Measurements from ENCODE around the gene DSTYK.
A peak's percentile ranks its signal among the peaks of the same experiment; 100 is the strongest.
"Not testable (repeated sequence)": the region's sequence is repeated elsewhere in the genome, so short reads cannot be mapped to it uniquely, and the experiment has no call there.

Gene DSTYK

GRCh38 chr1:205217418-205217817, 5.9 kb upstream of the DSTYK start:
- DNase-seq (ENCODE audit: low read depth in 2 of 3, low spot score in 2 of 3) = no peak

GRCh38 chr1:205216588-205216987, 5.1 kb upstream of the DSTYK start:
- no peak for DNase-seq (ENCODE audit: low read depth in 2 of 3, low spot score in 2 of 3)

GRCh38 chr1:205214756-205215155, 3.3 kb upstream of the DSTYK start:
- DNase-seq (ENCODE audit: low read depth in 2 of 3, low spot score in 2 of 3) = no peak

GRCh38 chr1:205211839-205212536, 486 bp upstream of the DSTYK start:
- no peak for DNase-seq (ENCODE audit: low read depth in 2 of 3, low spot score in 2 of 3)

GRCh38 chr1:205210756-205211168, 740 bp downstream of the DSTYK start:
- DNase-seq (ENCODE audit: low read depth in 2 of 3, low spot score in 2 of 3) = no peak

DNA sequence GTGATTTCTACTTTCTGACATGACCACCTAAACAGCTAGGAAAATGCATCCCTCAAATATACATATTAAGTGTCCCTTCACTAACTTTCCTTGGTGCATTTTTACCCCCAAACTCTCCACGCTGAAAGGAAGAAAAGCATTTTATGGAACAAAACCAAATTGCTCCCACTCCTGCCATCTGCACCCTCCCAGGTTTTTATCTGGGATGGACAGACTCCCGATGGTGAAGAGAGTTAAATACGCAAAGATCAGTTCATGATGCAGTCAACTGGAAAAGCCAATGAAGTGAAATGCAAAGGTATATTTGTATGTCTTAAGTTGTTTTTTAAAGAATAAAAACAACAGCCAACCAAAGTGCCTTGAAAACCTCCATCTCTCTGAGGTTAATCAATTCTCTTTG, 2.7 kb downstream of the DSTYK start:
- no peak for DNase-seq (ENCODE audit: low read depth in 2 of 3, low spot score in 2 of 3)

- no peak for DNase-seq (ENCODE audit: low read depth in 2 of 3, low spot score in 2 of 3)
Observed at GRCh38 chr1:205205055-205205454, 6.4 kb downstream of the DSTYK start.

DNA sequence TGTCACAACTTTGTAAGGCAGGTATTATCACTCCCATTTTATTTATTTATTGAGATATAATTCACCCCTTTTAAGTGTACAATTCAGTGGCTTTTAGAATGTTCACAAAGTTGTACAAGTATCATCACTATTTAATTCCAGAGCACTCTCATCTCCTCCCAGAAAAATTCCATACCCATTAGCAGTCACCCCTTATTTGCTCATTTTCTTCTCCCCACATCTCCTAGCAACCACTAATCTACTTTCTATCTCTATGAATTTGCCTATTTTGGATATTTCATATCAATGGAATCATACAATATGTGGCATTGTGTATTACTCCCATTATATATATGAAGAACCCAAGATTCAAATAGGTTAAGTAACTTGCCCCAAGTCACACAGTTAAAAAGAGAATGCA, 7.0 kb downstream of the DSTYK start:
- no peak for DNase-seq (ENCODE audit: low read depth in 2 of 3, low spot score in 2 of 3)

DNA sequence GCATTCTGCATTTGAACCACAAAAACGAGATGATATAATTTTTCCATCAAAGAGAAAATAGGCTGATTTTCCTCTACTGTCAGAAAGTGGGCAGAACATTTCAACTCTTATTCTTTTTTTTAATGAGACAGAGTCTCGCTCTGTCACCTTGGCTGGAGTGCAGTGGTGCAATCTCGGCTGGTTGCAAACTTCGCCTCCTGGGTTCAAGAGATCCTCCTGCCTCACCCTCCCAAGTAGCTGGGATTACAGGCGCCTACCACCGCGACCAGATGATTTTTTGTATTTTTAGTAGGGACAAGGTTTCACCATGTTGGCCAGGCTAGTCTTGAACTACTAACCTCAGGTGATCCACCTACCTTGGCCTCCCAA, 11.6 kb downstream of the DSTYK start:
- no peak for DNase-seq (ENCODE audit: low read depth in 2 of 3, low spot score in 2 of 3)

GRCh38 chr1:205199090-205199930, 12.2 kb downstream of the DSTYK start:
- DNase-seq (ENCODE audit: low read depth in 2 of 3, low spot score in 2 of 3) = peak in 1 of 3 experiments; percentile 11

- no peak for DNase-seq (ENCODE audit: low read depth in 2 of 3, low spot score in 2 of 3)
Observed at GRCh38 chr1:205192287-205192686, 19.2 kb downstream of the DSTYK start.

DNA sequence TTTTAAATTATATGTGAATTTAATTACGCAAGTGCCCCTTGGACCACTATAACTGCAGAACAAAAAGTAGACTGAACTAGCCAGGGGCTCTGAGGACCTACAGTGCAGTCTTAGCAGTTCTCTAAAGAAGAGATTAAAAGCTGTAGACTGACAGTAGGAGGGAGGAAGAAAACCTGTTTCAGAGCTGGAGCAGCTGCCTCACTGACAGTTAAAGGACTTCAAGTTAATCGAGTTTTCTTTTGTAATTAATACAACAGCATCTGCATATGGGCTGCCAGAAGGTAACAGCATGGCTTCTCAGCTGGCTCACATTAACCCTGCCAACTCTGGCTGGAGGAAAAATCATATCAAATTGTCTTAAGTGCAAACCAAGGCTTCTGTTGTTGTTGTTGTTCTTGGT, 19.9 kb downstream of the DSTYK start:
- DNase-seq (ENCODE audit: low read depth in 2 of 3, low spot score in 2 of 3) = no peak

DNA sequence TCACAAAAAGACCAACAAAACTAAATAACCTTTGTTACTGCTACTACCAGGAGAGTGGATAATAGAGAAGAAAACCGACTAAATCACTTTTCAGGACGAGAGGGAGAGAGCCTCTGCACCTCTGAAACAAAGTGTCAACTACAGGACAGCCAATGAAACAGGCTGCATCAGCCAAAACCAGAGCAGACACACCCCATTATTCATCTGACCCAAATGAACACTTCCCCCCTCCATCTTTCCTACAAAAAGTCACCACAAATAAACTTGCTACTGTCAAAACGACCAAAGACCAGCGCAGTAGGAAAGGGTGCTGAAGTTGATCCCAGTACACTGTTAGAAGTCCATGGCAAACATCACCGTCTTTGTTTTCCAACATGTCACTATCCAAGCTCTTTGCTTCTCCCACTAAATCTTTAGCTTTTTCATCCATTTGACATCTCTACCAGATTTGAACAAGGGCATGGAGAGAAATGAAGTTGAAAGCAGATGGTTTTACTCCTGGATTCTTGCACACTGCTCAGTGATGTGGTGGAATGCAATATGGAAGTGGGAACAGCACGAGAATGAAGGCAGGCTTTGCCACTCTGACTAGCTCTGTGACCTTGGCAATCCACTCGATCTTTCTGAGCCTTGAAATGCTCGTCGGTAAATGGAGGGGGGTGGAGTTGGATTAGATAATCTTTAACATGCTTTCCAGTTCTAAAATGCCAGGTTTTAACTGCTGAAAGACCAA, 20.5 kb downstream of the DSTYK start:
- DNase-seq (ENCODE audit: low read depth in 2 of 3, low spot score in 2 of 3) = no peak

DNA sequence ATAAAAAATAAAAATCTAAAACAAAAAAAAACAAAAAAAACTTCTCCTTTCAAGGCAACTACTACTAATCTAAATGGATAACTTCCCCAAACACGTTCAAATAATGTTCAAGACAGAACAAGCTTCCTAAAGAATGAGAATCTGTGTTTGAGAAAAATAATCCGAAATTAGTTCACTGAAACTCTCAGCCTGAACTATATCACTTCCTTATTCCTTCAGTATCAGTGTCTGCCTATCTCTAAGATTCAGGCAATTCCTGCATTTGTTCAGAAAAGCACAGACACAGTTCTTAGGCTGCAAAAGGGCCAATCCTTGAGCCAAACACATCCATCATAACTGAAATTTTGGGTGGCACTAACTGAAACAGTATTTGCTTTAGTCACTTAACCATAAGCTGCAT, 22.4 kb downstream of the DSTYK start:
- DNase-seq (ENCODE audit: low read depth in 2 of 3, low spot score in 2 of 3) = no peak

GRCh38 chr1:205188596-205188995, 22.9 kb downstream of the DSTYK start:
- DNase-seq (ENCODE audit: low read depth in 2 of 3, low spot score in 2 of 3) = no peak

DNA sequence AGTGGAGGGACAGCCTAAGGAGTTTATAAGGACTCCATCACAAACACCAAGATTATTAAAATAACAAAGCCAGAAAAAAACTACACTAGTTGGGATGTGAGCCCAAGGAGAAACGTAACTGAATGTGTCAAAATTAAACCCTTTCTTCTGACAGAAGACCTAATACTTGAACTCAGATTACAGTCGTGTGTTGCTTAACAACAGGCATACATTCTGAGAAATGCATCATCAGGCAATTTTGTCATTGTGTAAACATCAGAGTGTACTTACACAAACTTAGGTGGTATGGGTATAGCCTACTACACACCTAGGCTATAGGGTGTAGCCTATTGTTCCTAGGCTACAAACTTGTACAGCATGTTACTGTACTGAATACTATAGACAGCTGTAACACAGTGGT, 23.4 kb downstream of the DSTYK start:
- DNase-seq (ENCODE audit: low read depth in 2 of 3, low spot score in 2 of 3) = no peak

DNA sequence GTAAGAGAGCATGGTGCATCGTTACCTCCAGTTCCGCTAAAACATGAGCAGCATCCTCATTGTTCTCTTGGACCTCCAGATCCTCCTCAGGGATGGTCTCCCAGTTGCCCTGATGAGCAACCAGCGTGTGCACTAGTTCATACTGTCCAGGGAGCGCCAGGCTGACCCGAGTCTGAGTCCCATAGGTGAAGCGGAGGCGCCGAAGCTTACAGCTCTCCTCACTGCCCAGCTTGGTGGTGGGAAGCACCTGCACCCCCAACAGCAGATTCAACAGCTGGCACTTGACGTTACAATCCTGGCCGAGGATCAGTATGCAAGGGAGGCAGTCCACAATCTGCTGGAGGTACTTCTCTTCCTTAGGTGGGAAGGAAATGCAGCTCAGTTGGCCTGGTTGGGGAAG, 24.1 kb downstream of the DSTYK start:
- no peak for DNase-seq (ENCODE audit: low read depth in 2 of 3, low spot score in 2 of 3)

DNA sequence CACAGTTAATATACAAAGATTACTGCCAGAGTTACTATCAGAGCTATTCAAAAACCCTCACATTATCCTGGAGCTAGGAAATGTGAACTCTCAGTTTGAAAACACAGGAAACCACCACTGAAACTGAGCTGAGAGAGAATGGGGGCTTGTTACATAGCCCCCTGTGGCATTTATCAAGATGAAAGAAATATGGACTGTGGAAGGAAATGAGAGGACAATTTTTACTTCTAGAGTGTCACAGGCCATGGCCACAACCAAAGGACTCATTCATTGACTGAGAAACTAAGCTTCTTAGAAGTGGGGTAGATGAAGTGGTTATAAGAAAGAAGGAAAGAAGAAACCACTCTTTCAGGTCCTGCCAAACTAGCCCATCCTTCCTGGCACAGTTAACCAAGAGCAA, 25.3 kb downstream of the DSTYK start:
- DNase-seq (ENCODE audit: low read depth in 2 of 3, low spot score in 2 of 3) = no peak

GRCh38 chr1:205183676-205184335, 27.7 kb downstream of the DSTYK start:
- DNase-seq (ENCODE audit: low read depth in 2 of 3, low spot score in 2 of 3) = no peak

DNA sequence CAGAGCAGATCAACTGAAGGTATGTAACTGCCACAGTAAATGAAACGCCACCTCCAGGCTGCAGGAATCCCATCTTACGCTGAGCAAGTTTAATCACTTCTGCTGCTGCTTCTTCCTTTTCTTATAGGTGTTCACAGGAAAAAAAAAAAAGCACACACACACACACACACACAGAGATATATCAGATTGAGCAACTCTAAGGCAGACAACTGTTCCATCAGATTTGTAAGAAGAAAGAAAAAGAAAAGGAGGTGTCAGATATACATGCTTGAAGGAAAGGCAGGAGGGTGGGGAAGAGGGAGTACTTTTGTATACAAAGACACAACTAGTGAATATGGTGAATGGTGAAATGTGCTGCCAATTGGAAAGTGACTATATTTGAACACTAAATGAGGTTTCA, 28.6 kb downstream of the DSTYK start:
- no peak for DNase-seq (ENCODE audit: low read depth in 2 of 3, low spot score in 2 of 3)

- DNase-seq (ENCODE audit: low read depth in 2 of 3, low spot score in 2 of 3) = not testable (repeated sequence)
Observed at GRCh38 chr1:205180331-205180730, 31.2 kb downstream of the DSTYK start.
